ENCODE results near the gene ADGRG3.

Gene ADGRG3

GRCh38 chr16:57704011-57704904, 36.2 kb downstream of the ADGRG3 start:
- H3K27me3 ChIP-seq (ENCODE audit: control insufficient read depth, low read length) = no peaks in the 10 kb centered on the region
- H3K27ac ChIP-seq (ENCODE audit: low read depth, low read length) = no peak overlapping the region
- no peaks in the 10 kb centered on the region for H3F3A ChIP-seq (ENCODE audit: control insufficient read depth, insufficient read depth)
- H4K20me1 ChIP-seq (ENCODE audit: control insufficient read depth, insufficient read depth, low read depth, low read length) = no peaks in the 10 kb centered on the region
- no peak overlapping the region for H3K4me2 ChIP-seq (ENCODE audit: low read length)
- no peaks in the 10 kb centered on the region for H3K4me1 ChIP-seq (ENCODE audit: control insufficient read depth, low read length)
- no peaks in the 10 kb centered on the region for H3K9me2 ChIP-seq (replicated peaks; ENCODE audit: control insufficient read depth, low read length)
- no peak for TF ChIP-seq CTCF (IDR thresholded peaks at IDR 0.05; ENCODE audit: low read depth, low read length, poor library complexity, severe bottlenecking)
- no peak for TF ChIP-seq EZH2phosphoT487 (IDR thresholded peaks at IDR 0.05; ENCODE audit: borderline replicate concordance, low read length)
- no peaks in the 10 kb centered on the region for H3K79me2 ChIP-seq (ENCODE audit: control insufficient read depth, low read length)
- H3K4me3 ChIP-seq (ENCODE audit: low read length) = no peak overlapping the region
- no peaks in the 10 kb centered on the region for H3K36me3 ChIP-seq (ENCODE audit: control insufficient read depth, low read length)
- no peaks in the 10 kb centered on the region for H3K9me3 ChIP-seq (ENCODE audit: control insufficient read depth, insufficient read depth, low read length)

- H3K36me3 ChIP-seq (ENCODE audit: control insufficient read depth, low read length) = no peaks in the 10 kb centered on the region
- no peak overlapping the region for H3K4me2 ChIP-seq (ENCODE audit: low read length)
- H4K20me1 ChIP-seq (ENCODE audit: control insufficient read depth, insufficient read depth, low read depth, low read length) = no peaks in the 10 kb centered on the region
- H3K79me2 ChIP-seq (ENCODE audit: control insufficient read depth, low read length) = no peaks in the 10 kb centered on the region
- no peak overlapping the region for H3K27ac ChIP-seq (ENCODE audit: low read depth, low read length)
- no peaks in the 10 kb centered on the region for H3K9me2 ChIP-seq (replicated peaks; ENCODE audit: control insufficient read depth, low read length)
- H3K4me3 ChIP-seq (ENCODE audit: low read length) = no peak overlapping the region
- H3K4me1 ChIP-seq (ENCODE audit: control insufficient read depth, low read length) = no peaks in the 10 kb centered on the region
- H3F3A ChIP-seq (ENCODE audit: control insufficient read depth, insufficient read depth) = no peaks in the 10 kb centered on the region
- peaks cover 7% of the 10 kb centered on the region for H3K27me3 ChIP-seq (ENCODE audit: control insufficient read depth, low read length)
- TF ChIP-seq EZH2phosphoT487 (IDR thresholded peaks at IDR 0.05; ENCODE audit: borderline replicate concordance, low read length) (no peak), CTCF (IDR thresholded peaks at IDR 0.05; ENCODE audit: low read depth, low read length, poor library complexity, severe bottlenecking) (no peak)
- H3K9me3 ChIP-seq (ENCODE audit: control insufficient read depth, insufficient read depth, low read length) = no peaks in the 10 kb centered on the region
These were observed 37.1 kb downstream of the ADGRG3 start for GRCh38 chr16:57704905-57705852.

- no peak overlapping the region for H3K4me2 ChIP-seq (ENCODE audit: low read length)
- H3K9me3 ChIP-seq (ENCODE audit: control insufficient read depth, insufficient read depth, low read length) = no peaks in the 10 kb centered on the region
- H3K9me2 ChIP-seq (replicated peaks; ENCODE audit: control insufficient read depth, low read length) = no peaks in the 10 kb centered on the region
- no peaks in the 10 kb centered on the region for H4K20me1 ChIP-seq (ENCODE audit: control insufficient read depth, insufficient read depth, low read depth, low read length)
- TF ChIP-seq CTCF (IDR thresholded peaks at IDR 0.05; ENCODE audit: low read depth, low read length, poor library complexity, severe bottlenecking) (no peak), EZH2phosphoT487 (IDR thresholded peaks at IDR 0.05; ENCODE audit: borderline replicate concordance, low read length) (no peak)
- no peaks in the 10 kb centered on the region for H3K36me3 ChIP-seq (ENCODE audit: control insufficient read depth, low read length)
- peaks cover 23% of the 10 kb centered on the region for H3K27me3 ChIP-seq (ENCODE audit: control insufficient read depth, low read length)
- H3K4me3 ChIP-seq (ENCODE audit: low read length) = no peak overlapping the region
- no peaks in the 10 kb centered on the region for H3K79me2 ChIP-seq (ENCODE audit: control insufficient read depth, low read length)
- H3K4me1 ChIP-seq (ENCODE audit: control insufficient read depth, low read length) = no peaks in the 10 kb centered on the region
- H3K27ac ChIP-seq (ENCODE audit: low read depth, low read length) = no peak overlapping the region
- no peaks in the 10 kb centered on the region for H3F3A ChIP-seq (ENCODE audit: control insufficient read depth, insufficient read depth)
These were observed 38.6 kb downstream of the ADGRG3 start for GRCh38 chr16:57706717-57707116.

Measured in DOHH2 (cell line).